Panc1 (cell line): Measurements from ENCODE around the gene SLC34A3.

Source experiments
- CTCF ChIP-seq: fragments of 450-650 bp; IDR thresholded peaks from 2 replicates; pipeline ENCODE4 v1.5.1; 2017; ENCODE audit warnings: mild to moderate bottlenecking
- POLR2AphosphoS5 ChIP-seq: IDR thresholded peaks from 2 replicates; pipeline ENCODE4 v1.6.1; 2012; ENCODE audit warnings: mild to moderate bottlenecking, low read depth, low read length, moderate library complexity

GRCh38 chr9:137184881-137185660 is 45.6 kb upstream of the SLC34A3 start:
- TF ChIP-seq POLR2AphosphoS5 (no peak), CTCF (no peak)
